NCI-H2196 (cell line): ENCODE measurements around the gene ADRA2C.

Source experiments
- DNase-seq: peaks from one replicate; lab custom pipeline; 2025; ENCODE audit not compliant: unreplicated experiment; lab: John Stamatoyannopoulos, UW

ADRA2C gene

DNA sequence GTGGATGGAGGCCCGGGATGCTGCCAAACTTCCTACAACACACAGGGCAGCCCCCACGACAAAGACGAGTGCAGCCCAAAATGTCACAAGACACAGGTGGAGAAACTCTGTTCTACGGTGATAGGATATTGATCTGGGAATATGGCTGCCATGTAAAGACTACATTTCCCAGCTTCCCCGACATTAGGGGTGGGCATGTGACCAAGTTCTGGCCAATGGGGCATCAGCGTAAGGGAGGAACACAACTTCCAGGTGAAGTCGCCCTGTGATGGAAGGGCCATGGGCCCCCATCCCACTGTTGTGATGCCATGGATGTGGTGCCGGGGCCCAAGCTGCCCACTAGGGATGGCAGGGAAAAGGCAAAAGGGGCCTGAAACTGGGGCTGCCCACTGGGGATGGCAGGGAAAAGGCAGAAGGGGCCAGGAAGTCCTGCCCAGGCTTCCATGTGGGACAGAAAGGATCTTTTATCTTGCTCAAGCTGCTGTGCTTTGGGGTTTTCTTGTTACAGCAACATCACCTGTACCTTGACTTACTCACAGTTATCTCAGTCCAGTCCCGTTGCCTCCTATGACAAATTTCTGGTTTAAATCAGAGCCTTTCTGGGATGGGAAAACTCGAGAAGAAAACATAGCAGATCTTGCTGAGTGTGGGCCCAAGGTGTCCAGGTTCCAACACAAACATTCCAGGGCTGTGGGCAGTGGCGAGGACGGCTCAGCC, 9.7 kb upstream of the ADRA2C start:
- DNase-seq = no peak

GRCh38 chr4:3759236-3759635, 6.9 kb upstream of the ADRA2C start:
- no peak for DNase-seq

DNA sequence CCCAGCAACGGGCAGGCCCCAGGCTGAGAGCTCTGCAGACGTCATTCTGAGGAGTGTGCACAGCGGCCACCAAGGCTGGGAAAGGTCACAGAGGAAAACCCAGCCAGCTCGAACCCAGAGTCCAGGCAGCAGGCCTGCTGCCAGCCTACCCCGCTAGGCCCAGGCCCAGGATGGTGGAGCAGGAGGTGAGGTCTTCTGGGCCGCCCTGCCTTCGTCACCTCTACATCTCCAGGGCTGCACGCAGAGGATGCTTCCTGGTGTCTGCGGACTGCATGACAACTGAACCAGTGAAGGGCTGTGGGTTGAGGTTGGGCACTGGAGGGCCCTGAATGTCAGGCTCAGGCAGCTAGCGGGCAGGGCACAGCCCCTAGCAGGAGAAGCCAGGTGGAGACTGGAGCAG, 5.8 kb upstream of the ADRA2C start:
- DNase-seq = no peak

- DNase-seq = no peak
Measured at GRCh38 chr4:3760841-3761240, 5.3 kb upstream of the ADRA2C start.

- no peak for DNase-seq
Measured at GRCh38 chr4:3762264-3762663, 3.9 kb upstream of the ADRA2C start.

- no peak for DNase-seq
Measured at GRCh38 chr4:3762753-3763549, 3.2 kb upstream of the ADRA2C start.

DNA sequence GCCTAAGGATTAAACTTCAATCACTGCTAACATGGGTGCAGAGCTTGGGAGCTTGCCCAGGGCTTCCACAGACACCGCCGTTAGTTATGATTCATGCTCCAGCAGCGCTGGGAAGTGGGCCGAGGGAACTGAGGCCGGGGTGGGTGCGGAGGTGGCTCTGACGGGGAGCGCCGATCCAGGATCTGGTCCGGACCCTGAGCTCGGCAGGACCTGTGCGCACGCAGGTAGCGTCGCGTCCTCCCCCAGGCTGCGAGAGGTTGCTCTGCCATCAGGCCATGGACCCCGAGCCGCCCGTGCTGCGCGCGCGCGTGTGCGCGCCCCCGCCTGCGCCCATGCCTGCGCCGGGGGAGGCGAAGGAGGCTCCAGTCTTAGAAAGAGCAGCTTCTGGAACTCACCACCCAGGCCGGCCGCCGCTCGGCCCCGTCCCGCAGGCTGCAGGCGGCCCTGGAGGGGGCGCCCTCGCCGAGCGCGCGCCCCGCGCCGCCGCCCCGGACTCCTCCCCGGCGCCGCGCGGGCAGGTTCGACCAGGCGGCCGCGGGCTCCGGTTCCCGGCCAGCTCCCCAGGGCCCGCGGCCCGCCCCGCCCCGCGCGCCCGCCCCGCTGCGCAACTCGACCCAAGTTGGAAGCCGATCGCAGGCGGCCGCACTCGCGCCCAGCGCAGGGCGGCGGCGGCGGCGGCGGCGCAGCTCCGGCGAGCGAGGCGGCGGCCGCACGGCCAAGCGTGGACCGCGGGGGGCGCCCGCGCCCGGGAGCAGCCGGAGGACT, 732 bp upstream of the ADRA2C start:
- peak; percentile 80 for DNase-seq

- no peak for DNase-seq
Measured at GRCh38 chr4:3766785-3767569, 792 bp downstream of the ADRA2C start.

- DNase-seq = no peak
Measured at GRCh38 chr4:3767570-3768288, 1.5 kb downstream of the ADRA2C start.

DNA sequence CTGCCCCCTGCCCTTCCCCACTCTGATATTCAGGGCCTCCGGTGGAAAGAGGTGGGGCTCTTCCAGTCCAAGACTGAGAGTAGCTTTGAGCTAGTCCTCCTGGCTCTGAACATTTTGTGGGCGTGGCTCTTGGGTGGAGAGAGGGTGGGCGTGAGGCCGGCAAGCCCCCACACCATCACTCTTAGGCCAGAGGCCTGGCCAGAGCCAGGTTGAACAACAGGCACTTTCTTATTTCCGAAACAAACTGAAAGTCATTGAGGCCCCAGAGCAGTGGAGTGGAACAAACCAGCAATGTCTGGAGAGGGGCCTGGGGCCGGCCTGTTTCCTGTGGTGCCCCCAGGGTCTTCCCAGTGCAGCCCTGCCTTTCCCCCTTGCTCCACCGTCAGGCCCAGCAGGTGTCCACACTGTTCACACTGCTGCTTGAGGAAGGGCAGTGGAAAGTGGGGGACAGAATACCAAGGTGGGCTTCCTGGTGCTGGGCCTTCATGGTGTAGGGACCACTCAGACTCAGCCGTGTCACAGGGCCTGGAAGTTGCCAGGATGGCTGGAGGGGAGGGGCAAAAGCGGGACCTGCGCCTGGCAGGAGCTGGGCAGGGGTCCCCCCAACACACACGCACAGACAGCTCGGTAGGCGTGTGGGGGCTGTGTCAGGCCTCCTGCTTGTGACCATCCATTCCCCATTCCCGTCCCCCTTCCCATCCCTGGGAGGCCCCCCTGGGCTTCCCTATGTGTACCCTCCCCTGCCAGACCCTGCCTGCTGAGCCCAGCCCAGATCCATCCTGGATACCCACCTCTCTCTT, 2.9 kb downstream of the ADRA2C start:
- no peak for DNase-seq

DNA sequence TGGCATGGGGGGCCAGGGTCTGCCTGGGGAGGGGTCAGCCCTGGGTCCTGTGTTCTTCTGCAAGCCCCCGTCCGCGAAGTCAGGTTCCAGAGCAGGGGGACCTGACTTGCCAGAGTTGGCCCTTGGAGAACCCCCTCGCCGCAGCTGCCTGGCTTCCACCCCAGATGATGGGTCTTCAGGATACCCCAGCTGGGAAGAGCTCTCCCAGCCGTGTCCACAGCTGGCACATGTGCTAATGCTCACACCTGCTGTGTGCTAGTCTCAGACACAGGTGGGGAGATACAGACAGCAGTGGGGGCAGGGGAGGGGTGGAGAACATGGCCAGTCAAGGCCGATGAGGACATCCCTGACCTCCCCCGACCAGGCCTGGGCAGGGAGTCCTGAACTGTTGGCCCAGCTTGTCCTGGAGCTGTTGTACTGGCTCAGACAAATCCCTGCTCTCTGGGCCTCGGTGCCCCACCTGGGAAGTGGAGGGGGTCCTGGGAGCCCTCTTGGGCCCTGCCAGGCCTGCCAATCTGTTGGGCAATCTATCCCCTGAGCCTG, 3.5 kb downstream of the ADRA2C start:
- DNase-seq = no peak

- no peak for DNase-seq
Measured at GRCh38 chr4:3770323-3771163, 4.4 kb downstream of the ADRA2C start.

DNA sequence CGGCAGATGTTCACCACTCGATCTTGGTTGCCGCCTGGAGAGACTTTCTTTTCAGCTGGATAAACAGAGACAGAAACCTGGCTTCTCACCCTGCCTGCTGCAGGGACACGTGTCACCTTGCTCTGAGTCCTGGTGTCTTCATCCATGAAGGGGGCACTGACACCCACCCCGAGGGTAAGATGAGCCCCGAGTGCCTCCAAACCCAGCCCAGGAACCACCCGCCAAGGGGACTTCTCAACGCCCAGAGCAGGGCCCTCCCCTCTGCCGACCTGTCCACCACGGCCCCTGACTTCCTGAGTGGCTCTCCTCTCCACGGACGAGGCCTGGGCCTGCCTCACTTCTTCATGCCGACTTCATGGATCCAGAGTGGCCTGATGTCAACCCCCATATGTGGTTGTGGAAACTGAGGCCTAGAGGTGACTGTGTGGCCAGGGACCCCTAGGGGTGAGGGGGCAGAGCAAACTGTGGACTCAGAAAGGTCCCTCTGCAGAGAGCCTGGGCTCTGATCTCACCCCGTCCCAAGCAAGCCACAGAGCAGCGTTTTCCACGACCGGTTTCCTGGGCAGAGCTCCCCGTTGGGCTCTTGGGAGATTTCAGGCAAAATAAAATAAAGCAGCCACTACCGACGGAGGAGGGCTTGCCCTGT, 5.1 kb downstream of the ADRA2C start:
- DNase-seq = no peak

GRCh38 chr4:3771939-3772495, 5.8 kb downstream of the ADRA2C start:
- DNase-seq = no peak

GRCh38 chr4:3772632-3773031, 6.4 kb downstream of the ADRA2C start:
- no peak for DNase-seq

- no peak for DNase-seq
Measured at GRCh38 chr4:3773552-3774001, 7.4 kb downstream of the ADRA2C start.

- no peak for DNase-seq
Measured at GRCh38 chr4:3774253-3774883, 8.2 kb downstream of the ADRA2C start.
